HG03558 (cell line): ENCODE measurements around the gene ALDH16A1.
"Not testable (repeated sequence)": the region's sequence is repeated elsewhere in the genome, so short reads cannot be mapped to it uniquely, and the experiment has no call there.

Experiments used
- ATAC-seq: cut with Tn5 transposase; IDR thresholded peaks from one replicate; pipeline ENCODE4 v1.9.1; 2021; ENCODE audit warnings: moderate number of reproducible peaks; ENCODE audit not compliant: unreplicated experiment; ENCODE audit errors: extremely low read depth

ALDH16A1 gene

DNA sequence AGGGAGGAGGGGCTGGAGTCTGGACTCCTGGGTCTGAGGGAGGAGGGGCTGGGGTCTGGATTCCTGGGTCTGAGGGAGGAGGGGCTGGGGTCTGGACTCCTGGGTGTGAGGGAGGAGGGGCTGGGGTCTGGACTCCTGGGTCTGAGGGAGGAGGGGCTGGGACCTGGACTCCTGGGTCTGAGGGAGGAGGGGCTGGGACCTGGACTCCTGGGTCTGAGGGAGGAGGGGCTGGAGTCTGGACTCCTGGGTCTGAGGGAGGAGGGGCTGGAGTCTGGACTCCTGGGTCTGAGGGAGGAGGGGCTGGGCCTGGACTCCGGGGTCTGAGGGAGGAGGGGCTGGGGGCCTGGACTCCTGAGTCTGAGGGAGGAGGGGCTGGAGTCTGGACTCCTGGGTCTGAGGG, 8.1 kb downstream of the ALDH16A1 start:
- ATAC-seq = not testable (repeated sequence)

DNA sequence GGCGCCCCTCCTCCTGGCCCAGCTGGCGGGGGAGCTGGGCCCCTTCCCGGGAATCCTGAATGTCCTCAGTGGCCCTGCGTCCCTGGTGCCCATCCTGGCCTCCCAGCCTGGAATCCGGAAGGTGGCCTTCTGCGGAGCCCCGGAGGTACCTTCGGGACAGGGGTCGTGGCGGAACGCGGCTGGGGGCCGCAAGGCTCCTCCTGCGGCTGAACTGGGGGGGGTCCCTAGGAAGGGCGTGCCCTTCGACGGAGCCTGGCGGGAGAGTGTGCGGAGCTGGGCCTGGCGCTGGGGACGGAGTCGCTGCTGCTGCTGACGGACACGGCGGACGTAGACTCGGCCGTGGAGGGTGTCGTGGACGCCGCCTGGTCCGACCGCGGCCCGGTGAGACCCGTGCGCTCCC, 8.6 kb downstream of the ALDH16A1 start:
- ATAC-seq = no peak

GRCh38 chr19:49462492-49462891, 9.5 kb downstream of the ALDH16A1 start:
- no peak for ATAC-seq

DNA sequence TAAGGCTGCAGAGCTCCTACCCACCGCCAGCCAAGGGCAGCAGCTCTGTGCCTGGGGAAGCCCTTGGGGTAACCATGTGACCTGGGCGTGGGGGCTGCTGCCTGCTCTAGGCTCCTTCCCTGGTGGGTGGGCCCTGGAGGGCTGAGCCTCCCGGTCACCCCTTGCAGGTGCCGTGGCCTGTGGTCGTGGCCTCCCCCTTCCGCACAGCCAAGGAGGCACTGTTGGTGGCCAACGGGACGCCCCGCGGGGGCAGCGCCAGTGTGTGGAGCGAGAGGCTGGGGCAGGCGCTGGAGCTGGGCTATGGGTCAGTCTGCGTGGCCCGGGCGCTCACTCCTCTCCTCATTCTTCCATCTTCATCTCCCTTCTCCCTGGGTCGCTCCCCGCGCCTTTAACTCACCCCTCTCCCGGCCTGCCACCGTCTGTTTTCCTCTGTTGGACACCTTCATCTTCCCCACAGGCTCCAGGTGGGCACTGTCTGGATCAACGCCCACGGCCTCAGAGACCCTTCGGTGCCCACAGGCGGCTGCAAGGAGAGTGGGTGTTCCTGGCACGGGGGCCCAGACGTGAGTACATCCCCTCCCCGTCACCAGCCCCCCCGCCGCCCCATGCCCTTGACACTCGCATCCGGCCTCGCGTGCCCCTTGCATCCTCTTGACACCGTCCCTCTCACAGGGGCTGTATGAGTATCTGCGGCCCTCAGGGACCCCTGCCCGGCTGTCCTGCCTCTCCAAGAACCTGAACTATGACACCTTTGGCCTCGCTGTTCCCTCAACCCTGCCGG, 11.1 kb downstream of the ALDH16A1 start:
- no peak for ATAC-seq

- ATAC-seq = no peak
Observed at GRCh38 chr19:49465371-49465770, 12.3 kb downstream of the ALDH16A1 start.

DNA sequence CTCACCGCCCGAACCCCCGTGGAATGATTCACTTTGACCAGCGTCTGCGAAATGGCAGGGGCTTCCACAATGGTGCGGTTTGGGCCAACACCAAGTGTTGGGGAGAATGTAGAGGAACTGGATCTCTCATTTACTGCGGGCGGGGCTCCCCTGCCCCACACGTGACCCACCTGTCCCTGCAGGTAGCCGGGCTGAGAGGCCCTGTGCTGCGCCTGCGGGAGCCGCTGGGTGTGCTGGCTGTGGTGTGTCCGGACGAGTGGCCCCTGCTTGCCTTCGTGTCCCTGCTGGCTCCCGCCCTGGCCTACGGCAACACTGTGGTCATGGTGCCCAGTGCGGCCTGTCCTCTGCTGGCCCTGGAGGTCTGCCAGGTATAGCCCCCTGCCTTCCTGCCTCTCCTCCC, 15.2 kb downstream of the ALDH16A1 start:
- ATAC-seq = no peak

DNA sequence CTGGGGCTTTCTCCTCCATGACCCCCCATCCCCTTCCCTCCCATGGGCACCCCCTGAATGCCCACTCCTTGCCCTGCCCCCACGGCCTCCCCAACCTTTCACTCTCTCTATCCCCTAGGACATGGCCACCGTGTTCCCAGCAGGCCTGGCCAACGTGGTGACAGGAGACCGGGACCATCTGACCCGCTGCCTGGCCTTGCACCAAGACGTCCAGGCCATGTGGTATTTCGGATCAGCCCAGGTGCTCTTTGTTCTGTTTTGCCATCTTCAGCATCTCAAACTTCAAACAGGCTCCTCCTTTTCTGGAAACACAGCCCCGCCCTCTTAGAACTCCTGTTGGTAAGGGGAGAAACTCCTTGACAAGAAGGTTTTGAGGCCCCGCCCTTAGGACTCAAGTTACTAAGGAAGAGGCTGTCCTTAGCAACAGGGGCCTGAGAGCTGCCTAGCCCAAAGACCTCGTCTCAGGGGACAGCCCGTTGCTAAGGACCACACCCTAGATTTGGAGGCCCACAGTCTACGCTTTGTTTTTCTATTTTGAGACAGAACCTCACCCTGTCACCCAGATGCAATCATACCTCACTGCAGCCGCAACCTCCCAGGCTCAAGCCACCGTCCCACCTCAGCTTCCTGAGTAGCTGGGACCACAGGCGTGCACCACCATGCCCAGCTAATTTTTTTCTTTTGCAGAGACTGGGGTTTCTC, 15.9 kb downstream of the ALDH16A1 start:
- no peak for ATAC-seq

DNA sequence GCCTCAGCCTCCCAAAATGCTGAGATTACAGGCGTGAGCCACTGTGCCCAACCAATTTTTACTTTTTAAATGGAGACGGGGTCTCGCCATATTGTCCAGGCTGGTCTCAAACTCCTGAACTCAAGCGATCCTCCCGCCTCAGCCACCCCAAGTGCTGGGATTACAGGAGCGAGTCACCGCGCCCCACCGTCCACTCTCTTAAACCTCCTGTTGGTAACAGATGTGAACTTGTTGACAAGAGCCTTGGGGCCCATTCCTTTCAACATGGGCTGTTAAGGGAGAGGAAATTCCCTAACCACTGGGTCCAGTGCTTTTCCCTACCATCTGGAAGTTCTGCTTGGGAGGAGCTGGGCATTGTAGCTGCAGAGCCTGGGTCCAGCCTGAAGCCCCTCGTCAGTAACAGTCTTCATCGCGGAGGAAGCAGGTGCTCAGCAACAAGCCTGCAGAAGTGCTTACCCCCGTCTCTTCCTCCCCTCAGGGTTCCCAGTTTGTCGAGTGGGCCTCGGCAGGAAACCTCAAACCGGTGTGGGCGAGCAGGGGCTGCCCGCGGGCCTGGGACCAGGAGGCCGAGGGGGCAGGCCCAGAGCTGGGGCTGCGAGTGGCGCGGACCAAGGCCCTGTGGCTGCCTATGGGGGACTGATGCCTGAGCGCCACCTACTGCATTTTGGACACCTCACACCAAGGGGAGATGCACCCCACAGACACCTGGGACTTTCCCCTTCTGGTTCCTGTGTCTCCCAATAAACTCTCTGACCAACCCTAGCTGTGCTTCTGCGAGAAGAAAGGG, 17.0 kb downstream of the ALDH16A1 start:
- ATAC-seq = no peak

DNA sequence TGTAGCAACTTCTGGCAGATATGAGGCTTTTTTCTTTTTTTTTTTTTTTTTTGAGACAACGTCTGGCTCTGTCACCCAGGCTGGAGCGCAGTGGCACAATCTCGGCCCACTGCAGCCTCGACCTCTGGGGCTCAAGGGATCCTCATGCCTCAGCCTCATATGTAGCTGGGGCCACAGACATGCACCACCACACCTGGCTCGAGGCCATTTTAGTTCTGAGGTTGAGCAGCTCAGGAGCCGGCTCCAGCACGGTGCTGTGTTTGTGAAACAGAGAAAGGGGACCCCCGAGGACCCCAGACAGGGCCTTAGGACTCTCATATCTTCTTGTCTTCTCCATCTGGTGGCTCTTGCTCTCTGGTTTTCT, 17.6 kb downstream of the ALDH16A1 start:
- ATAC-seq = no peak

DNA sequence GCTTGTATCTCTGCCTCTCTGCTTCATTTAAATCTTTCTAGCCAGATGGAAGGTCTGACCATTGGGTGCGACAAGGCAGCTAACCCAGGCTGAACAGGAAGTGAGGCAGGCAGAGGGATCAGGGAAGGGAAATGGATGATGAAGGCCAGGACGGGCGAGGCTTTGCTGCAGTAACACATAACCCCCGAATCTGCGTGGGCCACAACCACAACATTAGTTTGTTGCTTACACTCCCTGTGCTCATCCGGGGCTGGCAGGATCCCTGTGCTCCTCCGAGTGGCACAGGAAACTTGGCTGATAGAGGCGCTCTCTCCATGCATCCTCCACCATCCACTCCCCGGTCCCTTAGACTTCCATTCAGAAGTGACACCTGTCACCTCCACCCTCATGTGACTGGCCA, 19.9 kb downstream of the ALDH16A1 start:
- no peak for ATAC-seq

DNA sequence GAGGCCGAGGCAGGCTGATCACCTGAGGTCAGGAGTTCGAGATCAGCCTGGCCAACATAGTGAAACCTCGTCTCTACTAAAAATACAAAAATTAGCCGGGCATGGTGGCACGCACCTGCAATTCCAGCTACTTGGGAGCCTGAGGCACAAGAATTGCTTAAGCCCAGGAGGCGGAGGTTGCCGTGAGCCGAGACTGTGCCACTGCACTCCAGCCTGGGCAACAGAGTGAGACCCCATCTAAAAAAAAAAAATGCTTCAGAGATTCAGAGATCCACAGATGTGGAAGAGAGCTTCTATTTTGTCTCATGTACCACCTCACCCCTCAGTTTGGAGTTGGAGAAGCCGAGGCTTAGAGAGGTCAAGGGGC, 20.5 kb downstream of the ALDH16A1 start:
- not testable (repeated sequence) for ATAC-seq

DNA sequence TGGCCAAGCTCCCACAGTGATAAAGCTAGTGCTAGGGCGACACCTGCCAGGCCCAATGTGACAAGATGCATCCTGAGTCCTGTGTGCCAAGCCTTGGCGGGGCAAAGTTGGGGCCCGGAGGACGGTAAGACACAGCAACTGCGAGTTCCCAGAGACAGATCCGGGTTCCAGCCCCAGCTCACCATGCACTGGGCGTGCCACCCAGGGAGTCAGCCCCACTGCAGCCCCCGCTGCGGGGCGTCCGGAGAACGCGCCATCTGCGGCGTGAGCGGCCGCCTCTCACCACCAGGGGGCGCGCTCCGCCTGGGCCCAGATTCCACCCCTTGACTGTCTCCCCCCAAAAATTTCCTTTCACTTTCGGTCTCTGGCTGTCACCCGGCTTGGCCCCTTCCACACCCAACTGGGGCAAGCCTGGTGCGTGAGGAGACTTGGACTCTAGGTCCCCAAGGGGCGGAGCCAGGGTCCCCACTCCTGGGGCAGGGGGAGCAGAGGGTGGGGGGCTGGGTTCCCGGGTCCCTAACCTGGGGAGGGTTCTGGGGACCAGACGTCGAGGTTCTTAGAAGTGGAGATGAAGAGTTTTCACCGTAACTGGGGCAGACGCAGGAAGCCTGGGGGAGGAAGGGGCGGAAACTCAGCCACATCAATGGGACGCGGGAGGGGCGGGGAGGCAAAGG, 21.0 kb downstream of the ALDH16A1 start, which contains the start of gene FLT3LG:
Gene FLT3LG (plus strand): TSS at position 348 of the 674 bp plus-strand sequence. CDS start 425 bp downstream, outside the sequence.
- no peak for ATAC-seq

- ATAC-seq = no peak
Observed at GRCh38 chr19:49474542-49474924, 21.5 kb downstream of the ALDH16A1 start.

DNA sequence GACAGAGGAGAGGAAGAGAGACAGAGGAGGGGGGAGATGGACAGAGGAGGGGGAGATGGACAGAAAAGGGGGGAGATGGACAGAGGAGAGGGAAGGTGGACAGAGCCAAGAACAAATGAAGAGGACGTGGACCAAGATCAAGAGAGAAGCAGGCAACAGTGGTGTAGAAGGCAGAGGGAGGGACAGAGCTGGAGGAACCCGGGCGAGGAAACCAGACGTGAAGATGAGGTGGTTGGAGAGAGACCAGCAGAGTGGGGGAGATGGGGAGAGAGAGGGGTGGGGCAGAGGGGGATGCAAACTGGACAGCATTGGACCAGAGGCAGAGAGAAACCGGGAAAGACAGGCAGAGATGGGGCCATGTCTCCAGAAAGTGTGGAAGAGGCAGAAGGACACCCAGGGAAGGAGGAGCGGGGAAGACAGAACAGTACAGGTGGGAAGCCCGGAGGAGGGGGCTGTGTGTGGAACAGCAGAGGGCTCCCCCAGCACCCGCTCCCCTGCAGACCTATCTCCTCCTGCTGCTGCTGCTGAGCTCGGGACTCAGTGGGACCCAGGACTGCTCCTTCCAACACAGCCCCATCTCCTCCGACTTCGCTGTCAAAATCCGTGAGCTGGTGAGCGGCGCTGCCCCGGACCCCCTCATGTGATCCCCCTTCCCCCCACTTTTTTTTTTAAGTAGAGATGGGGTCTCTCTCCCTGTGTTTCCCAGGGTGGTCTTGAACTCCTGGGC, 22.3 kb downstream of the ALDH16A1 start:
- ATAC-seq = no peak

DNA sequence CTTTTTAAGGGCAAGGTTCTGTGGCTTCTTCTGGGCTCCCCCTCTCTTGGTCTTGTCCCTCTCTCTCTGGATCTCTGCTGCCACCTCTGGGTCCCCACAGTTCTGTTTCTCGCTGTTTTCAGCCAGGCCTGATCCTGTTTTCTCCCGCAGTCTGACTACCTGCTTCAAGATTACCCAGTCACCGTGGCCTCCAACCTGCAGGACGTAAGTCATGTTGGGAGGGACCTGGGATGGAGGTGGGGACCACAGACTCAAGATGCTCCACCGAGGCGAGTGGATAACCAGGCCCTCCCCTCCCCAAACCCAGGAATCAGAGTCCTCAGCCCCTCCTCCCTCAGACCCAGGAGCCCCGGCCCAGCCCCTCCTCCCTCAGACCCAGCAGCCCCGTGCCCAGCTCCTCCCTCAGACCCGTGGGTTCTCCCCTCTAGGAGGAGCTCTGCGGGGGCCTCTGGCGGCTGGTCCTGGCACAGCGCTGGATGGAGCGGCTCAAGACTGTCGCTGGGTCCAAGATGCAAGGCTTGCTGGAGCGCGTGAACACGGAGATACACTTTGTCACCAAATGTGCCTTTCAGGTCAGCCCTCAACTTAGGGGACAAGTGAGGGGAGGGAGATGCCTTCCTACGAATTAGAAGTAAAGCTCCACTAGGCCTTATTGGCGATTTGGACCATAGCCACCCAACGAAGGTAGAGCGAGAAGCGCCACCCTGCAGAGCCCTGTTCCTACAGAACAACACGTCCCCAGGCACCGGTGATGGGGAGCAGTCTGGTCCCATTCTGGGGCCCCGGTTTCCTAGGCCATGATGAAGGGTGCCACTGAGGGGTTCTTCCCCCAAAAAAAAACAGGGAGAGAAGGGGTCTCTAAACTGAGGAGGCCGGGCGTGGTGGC, 23.2 kb downstream of the ALDH16A1 start:
- ATAC-seq = no peak

DNA sequence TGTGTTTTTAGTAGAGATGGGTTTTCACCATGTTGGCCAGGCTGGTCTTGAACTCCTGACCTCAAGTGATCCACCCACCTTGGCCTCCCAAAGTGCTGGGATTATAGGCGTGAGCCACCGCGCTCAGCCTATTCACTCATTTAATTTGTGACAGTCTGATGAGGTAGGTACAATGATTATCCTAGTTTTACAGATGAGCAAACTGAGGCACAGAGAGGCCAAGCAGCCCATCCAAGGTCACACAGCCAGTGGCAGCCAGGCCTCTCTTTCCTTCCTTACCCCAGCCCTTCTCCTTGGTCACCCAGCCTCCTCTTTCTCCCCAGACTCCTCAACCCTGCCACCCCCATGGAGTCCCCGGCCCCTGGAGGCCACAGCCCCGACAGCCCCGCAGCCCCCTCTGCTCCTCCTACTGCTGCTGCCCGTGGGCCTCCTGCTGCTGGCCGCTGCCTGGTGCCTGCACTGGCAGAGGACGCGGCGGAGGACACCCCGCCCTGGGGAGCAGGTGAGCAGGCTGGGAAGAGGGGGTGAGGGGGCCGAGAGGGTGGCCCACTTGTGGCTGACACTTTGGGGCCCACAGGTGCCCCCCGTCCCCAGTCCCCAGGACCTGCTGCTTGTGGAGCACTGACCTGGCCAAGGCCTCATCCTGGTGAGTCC, 27.1 kb downstream of the ALDH16A1 start:
- no peak for ATAC-seq

DNA sequence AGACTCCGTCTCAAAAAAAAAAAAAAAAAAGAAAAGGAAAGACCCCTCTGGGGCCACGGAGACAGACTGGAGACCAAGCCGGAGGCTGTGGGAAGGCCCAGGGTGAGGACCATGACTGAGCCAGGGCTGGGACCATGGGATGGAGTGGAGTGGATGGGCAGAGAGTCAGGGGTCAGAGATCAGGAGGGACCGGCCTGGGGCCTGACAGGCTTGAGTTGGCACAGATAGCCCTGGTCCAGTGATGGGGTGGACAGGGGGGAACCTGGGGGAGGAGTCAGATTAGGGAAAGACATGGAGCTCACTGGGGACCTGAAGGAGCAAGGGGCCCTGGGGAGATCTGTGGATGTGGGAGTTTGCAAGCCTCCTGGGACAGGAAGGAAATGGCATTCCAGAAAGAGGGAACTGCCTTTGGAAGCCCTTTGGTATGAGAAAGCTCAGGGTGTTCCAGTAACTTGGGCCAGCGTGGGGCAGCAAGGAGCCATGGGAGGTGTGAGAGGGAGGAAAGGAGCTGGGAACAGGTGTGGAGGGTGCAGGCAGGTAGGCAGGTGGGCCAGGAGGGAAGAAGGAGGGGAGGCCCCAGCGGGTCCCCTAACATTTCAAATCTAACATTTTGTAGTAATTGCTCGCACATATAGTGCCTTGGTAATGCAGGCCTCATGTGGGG, 28.1 kb downstream of the ALDH16A1 start:
- no peak for ATAC-seq

DNA sequence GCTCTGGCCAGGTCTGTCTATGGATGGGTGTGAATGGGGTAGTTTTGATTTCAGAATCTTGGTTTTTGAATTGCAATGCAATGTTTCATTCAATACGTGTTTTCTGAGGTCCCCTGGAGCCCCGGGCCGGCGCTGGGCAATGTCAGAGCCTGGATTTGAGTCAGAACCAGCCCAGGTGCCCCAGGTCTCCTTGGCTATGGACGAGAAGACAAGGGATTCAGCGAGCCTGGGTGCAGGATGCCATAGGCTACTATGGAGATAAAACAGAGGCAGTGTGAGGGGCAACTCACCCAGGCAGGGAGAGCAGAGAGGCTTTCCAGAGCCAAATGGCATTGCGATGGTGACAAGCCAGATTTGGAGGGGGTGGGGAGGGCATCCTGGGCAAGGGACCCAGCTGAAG, 33.2 kb downstream of the ALDH16A1 start:
- ATAC-seq = no peak
